HepG2 (cell line): Measurements from ENCODE around the gene ZNF12. TPM values are rescaled to one million over a fixed set of nuclear protein-coding genes. Genes with fewer than 3 reads are reported as not detected.

ENCODE experiments used
- ARNT2 ChIP-seq: sonication (generic); formaldehyde crosslinking; IDR thresholded peaks from 2 replicates; pipeline ENCODE4 v1.8.0; 2022; ENCODE audit warnings: mild to moderate bottlenecking, low read depth, missing genetic modification reagents, moderate library complexity
- KLF15 ChIP-seq: sonication (generic); formaldehyde crosslinking; IDR thresholded peaks from 2 replicates; pipeline ENCODE4 v1.8.1; 2023; ENCODE audit warnings: borderline replicate concordance, mild to moderate bottlenecking, inconsistent platforms, missing genetic modification reagents, mixed read lengths
- KLF16 ChIP-seq, 2 experiments: sonication (generic) in 1 of 2; formaldehyde crosslinking in 1 of 2; IDR thresholded peaks; 2 replicates each; pipeline versions ENCODE4 v1.6.1 to v1.8.0; 2016 to 2023; ENCODE audit warnings: missing genetic modification reagents in 2 of 2, missing compliant biosample characterization in 1 of 2
- MEF2D ChIP-seq: sonication (generic); formaldehyde crosslinking; IDR thresholded peaks from 2 replicates; pipeline ENCODE4 v1.5.1; 2020; ENCODE audit warnings: mild to moderate bottlenecking, missing genetic modification reagents
- MEIS1 ChIP-seq: sonication (generic); formaldehyde crosslinking; IDR thresholded peaks from 2 replicates; pipeline ENCODE4 v1.9.0; 2021; ENCODE audit warnings: mild to moderate bottlenecking, missing genetic modification reagents, moderate library complexity, borderline replicate concordance
- NR2C2 ChIP-seq: sonication (generic); formaldehyde crosslinking; IDR thresholded peaks from 2 replicates; pipeline ENCODE4 v1.4.0; 2020; ENCODE audit warnings: missing genetic modification reagents, mild to moderate bottlenecking, moderate library complexity, borderline replicate concordance
- PATZ1 ChIP-seq: sonication (generic); formaldehyde crosslinking; IDR thresholded peaks from 2 replicates; pipeline ENCODE4 v1.4.0; 2020; ENCODE audit warnings: missing genetic modification reagents
- RFX3 ChIP-seq: IDR thresholded peaks from 2 replicates; pipeline ENCODE4 v1.6.1; 2016; ENCODE audit warnings: missing biosample characterization, missing genetic modification reagents
- SMC3 ChIP-seq: IDR thresholded peaks from 2 replicates; pipeline ENCODE4 v1.6.1; 2011; ENCODE audit warnings: low read length, improper control_type of control experiment
- TMF1 ChIP-seq: sonication (generic); formaldehyde crosslinking; IDR thresholded peaks from 2 replicates; pipeline ENCODE4 v1.8.1; 2022; ENCODE audit warnings: low read depth, missing genetic modification reagents
- U2AF2 ChIP-seq: fragments of 200-400 bp; formaldehyde crosslinking; IDR thresholded peaks from 2 replicates; pipeline ENCODE4 v1.6.1; 2017; ENCODE audit warnings: low read depth, mild to moderate bottlenecking, low read length
- ZBTB7A ChIP-seq: sonication (generic); formaldehyde crosslinking; IDR thresholded peaks from 2 replicates; pipeline ENCODE4 v1.8.0; 2022; ENCODE audit warnings: mild to moderate bottlenecking, missing genetic modification reagents
- ZFP1 ChIP-seq: IDR thresholded peaks from 2 replicates; pipeline ENCODE4 v1.6.1; 2016
- ZHX2 ChIP-seq, 2 experiments: sonication (generic) in 1 of 2; formaldehyde crosslinking in 1 of 2; IDR thresholded peaks; 2 replicates each; pipeline versions ENCODE4 v1.6.1 to v1.9.0; 2014 to 2022; ENCODE audit warnings: antibody characterized with exemption in 1 of 2, borderline replicate concordance in 1 of 2, inconsistent platforms in 1 of 2, low read depth in 1 of 2, missing genetic modification reagents in 1 of 2
- ZNF124 ChIP-seq: sonication (generic); formaldehyde crosslinking; IDR thresholded peaks from 2 replicates; pipeline ENCODE4 v1.4.0; 2020; ENCODE audit warnings: missing genetic modification reagents
- ZNF34 ChIP-seq: sonication (generic); formaldehyde crosslinking; IDR thresholded peaks from 2 replicates; pipeline ENCODE4 v1.4.0; 2020; ENCODE audit warnings: mild to moderate bottlenecking, missing genetic modification reagents, borderline replicate concordance
- ZNF446 ChIP-seq: sonication (generic); formaldehyde crosslinking; IDR thresholded peaks from 2 replicates; pipeline ENCODE4 v1.5.0; 2020; ENCODE audit warnings: mild to moderate bottlenecking, missing genetic modification reagents
- ZNF503 ChIP-seq: sonication (generic); formaldehyde crosslinking; IDR thresholded peaks from 2 replicates; pipeline ENCODE4 v1.4.0; 2020; ENCODE audit warnings: missing genetic modification reagents
- ZSCAN25 ChIP-seq: sonication (generic); formaldehyde crosslinking; IDR thresholded peaks from 2 replicates; pipeline ENCODE4 v1.8.0; 2022; ENCODE audit warnings: mild to moderate bottlenecking, missing genetic modification reagents
- polyA plus RNA-seq, 8 experiments: library from polyadenylated mRNA; depleted of rRNA in 3 of 8; stranded (reverse) in 7 of 8; unstranded in 1 of 8; fragments of >200 nt; fragmentation: Illumina TruSeq in 4 of 8; extraction: Trizol in 4 of 8; gene quantifications; 2 replicates each; pipeline versions ENCODE4 v1.2.1 to v1.2.3, GENCODE V29; 2011 to 2016; ENCODE audit warnings: low read depth in 4 of 8, missing spikeins in 1 of 8, mixed read lengths in 1 of 8; ENCODE audit not compliant: insufficient read depth in 1 of 8
- total RNA-seq, 5 experiments: library from RNA; depleted of rRNA; stranded (reverse); fragments of >200 nt; fragmentation: Illumina TruSeq; extraction: Trizol; gene quantifications; 2 replicates each; pipeline ENCODE4 v1.2.3, GENCODE V29; 2016; ENCODE audit warnings: low read depth in 1 of 5

The ZNF12 gene
- total and polyA plus RNA-seq, 2 of the 13 experiments (the other 11 are each of a cell fraction or from before 2014, with no cell fraction given): 21.4 to 22.8 TPM

GRCh38 chr7:6706666-6707407 lies at the start of gene ZNF12 (continued):
- TF ChIP-seq ZBTB7A (CRISPR knock-in tag) (no peak), ZNF446 (CRISPR knock-in tag) (peak; percentile 23; the same call in 1 of the 2 replicates), U2AF2 (no peak), PATZ1 (CRISPR knock-in tag) (0 out of 2 replicates have a peak, but pooled peaks have one; percentile 15), KLF15 (no peak), ZSCAN25 (CRISPR knock-in tag) (peak; percentile 46; the same call in 1 of the 2 replicates), ARNT2 (CRISPR knock-in tag) (peak; percentile 83), MEF2D (CRISPR knock-in tag) (peak; percentile 26; the same call in 1 of the 2 replicates), ZNF503 (no peak), KLF16 (CRISPR knock-in tag; IDR thresholded peaks at IDR 0.05) (peak in 1 of 2 experiments; percentile 12; a peak in 1 of 4 replicates), ZFP1 (0 out of 2 replicates have a peak, but pooled peaks have one; percentile 31), ZHX2 (IDR thresholded peaks at IDR 0.05; ENCODE audit: low read depth) (no peak), ZHX2 (CRISPR knock-in tag; IDR thresholded peaks at IDR 0.05; ENCODE audit: borderline replicate concordance) (0 out of 2 replicates have a peak, but pooled peaks have one; percentile 33), ZNF34 (CRISPR knock-in tag) (no peak), SMC3 (no peak), ZNF124 (peak; percentile 45; the same call in 1 of the 2 replicates), NR2C2 (CRISPR knock-in tag) (peak; percentile 91), TMF1 (no peak; the same call in 1 of the 2 replicates), MEIS1 (CRISPR knock-in tag) (no peak), RFX3 (CRISPR knock-in tag) (no peak)
